Measurements from ENCODE around the gene CCDC63. TPM values are rescaled to one million over a fixed set of nuclear protein-coding genes. Genes with fewer than 3 reads are reported as not detected.

CCDC63 gene
- total RNA-seq, 1 experiment from 2014 or later, result not detected

GRCh38 chr12:110913119-110914056 lies 66.6 kb downstream of the CCDC63 start:
- in situ Hi-C loops (cut with HindIII; ENCODE audit: low sequenced_read_pairs), result no loop called here
- DNase-seq (ENCODE audit: low spot score), result no peak

DNA sequence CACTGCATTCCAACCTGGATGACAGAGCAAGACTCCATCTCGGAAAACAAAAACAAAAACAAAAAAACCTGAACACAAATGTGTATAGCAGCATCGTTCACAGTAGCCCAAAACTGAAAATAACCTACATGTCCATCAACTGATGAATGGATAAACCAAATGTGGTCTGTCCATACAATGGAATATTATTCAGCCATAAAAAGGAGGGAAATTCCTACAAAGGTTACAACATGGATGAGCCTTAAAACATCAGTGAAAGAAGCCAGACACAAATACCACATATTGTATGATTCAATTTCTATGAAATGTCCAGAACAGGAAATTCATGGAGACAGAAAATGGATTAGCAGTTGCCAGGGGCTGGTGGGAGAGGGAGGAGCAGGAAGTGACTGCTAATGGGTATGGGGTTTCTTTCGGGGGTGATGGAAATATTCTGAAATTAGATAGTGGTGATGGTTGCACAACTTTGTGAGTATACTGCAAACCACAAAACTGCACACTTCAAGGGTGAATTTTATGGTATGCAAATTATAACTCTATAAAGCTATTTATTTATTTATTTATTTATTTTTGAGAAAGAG lies 69.6 kb downstream of the CCDC63 start:
- no peak for DNase-seq (ENCODE audit: low spot score)

DNA sequence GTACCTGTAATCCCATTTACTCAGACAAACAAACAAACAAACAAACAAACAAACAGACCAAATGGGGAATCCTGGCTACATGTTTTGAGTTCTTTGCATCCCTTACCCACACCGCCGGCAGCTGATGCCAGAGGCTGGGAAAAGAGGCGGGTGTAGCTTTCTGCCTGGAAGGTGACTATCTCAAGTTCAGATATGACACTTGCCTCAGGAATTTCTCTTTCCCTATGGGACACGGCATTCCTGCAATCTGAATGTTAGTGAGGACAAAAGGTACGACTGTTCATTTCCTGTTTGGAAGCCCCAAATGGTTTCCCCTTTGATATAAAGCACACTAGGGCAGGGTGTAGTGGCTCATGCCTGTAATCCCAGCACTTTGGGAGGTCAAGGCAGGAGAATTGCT lies 70.7 kb downstream of the CCDC63 start:
- no peak for DNase-seq (ENCODE audit: low spot score)
- in situ Hi-C loops (cut with HindIII; ENCODE audit: low sequenced_read_pairs), result no loop called here

More for the DNA sequence above, 69.6 kb downstream of the CCDC63 start:
- in situ Hi-C loops (cut with HindIII; ENCODE audit: low sequenced_read_pairs), result no loop called here

DNA sequence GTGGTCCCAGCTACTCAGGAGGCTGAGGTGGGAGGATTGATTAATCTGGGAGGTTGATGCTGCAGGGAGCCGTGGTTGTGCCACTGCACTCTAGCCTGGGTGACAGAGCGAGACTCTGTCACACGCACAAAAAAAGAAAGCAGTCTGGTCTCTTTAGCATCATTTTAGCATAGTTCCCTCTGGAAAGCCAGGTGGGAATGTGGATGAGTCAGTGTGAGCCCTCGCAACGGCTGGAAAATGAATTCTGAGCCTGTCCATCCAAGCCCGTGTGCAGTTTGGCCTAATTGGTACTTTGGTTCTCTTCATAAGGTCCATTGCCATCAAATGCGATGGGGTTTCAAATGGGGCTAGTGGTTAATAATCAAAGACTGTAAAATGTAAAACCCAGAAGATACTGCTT lies 71.2 kb downstream of the CCDC63 start:
- no peak for DNase-seq (ENCODE audit: low spot score)
- in situ Hi-C loops (cut with HindIII; ENCODE audit: low sequenced_read_pairs), result no loop called here

- DNase-seq (ENCODE audit: low spot score), result no peak
- in situ Hi-C loops (cut with HindIII; ENCODE audit: low sequenced_read_pairs), result no loop called here
Observed at GRCh38 chr12:110919720-110920119, 72.9 kb downstream of the CCDC63 start.

DNA sequence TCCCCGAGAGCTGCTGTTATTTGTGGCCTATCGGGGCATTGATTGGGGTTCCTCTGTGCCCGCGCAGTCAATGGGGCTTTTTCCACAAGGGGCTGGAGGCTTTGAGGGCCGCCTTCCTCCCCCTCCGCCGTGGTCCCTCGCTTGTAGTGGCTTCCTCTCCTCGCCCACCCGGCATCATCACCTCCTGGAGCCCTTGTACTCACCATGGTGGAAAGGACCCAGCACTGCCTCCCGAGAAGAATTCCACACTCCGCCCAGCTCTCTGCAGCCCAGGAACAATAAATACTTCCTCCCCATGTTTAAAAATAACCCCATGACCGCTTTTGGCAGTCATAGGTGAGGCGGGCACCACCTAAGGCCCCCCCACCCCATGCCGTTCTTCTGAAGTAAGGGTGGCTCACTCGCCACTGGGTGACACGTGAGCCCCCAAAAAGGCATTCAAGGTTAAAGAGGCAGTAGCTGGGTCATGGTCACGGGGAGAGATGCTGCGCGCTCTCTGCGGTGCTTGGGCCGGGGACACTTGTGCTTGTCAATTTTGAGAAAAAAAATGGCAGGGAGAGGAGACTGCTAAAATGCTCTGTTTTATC lies 73.6 kb downstream of the CCDC63 start, which contains the start of gene MYL2:
Gene MYL2 (minus strand): TSS at position 256 of the 587 bp plus-strand sequence. CDS start 50 bp downstream, at position 206.
- DNase-seq (ENCODE audit: low spot score), result no peak
- in situ Hi-C loops (cut with HindIII; ENCODE audit: low sequenced_read_pairs), result no loop called here

DNA sequence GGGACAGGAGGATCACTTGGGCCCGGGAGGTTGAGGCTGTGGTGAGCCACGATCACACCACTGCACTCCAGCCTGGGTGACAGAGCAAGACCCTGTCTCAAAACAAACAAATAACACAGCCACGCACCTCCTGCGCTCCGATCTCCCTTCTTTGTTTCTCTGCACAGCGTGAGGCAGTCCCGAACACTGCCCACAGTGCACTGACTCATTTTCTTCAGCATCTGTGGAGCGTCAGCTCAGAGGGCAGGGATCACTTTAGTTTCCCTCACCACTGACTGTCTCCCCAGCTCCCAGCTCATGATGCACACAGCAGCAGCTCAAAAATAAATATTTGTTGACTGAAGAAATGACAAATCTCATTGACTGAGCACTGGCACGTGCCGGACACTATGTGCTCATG lies 74.5 kb downstream of the CCDC63 start:
- DNase-seq (ENCODE audit: low spot score), result no peak
- in situ Hi-C loops (cut with HindIII; ENCODE audit: low sequenced_read_pairs), result no loop called here

DNA sequence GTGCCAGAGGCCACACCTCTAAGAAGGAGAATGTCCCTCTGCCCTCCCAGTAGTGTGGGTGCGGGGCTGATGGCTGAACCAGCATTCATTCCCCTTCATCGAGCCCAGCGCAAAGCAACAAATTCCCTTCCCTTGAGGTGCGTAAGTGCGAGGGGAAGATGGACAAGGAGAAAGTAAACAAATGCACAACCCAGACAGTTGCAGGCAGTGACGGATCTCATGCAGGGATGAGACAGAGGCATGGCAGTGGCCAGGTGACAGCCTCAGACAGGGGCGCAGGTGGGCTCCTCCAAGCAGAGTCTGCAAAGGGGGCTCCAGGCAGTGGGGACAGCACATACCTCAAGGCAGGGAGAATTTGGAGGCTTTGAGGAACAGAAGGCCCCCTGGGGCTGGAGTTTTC lies 75.9 kb downstream of the CCDC63 start:
- DNase-seq (ENCODE audit: low spot score), result no peak
- in situ Hi-C loops (cut with HindIII; ENCODE audit: low sequenced_read_pairs), result no loop called here

DNA sequence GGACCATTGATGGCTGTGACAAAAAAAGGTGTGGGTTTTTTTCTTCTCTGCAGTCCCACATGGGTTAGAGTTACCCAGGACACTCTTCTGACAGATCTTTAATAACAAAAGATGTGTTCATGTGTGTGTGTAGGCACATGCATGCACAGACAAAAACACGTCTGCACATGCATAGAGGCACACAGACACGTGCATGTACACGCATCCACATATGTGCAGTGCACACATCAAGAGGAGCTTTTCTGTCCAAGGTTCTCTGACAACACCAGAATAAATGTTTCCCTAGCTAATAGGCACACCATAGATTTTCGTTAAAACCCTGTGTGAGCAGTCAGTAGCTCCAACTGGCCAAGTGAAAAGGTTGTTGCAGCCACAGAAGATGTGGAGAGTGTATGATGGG lies 76.4 kb downstream of the CCDC63 start:
- in situ Hi-C loops (cut with HindIII; ENCODE audit: low sequenced_read_pairs), result no loop called here
- DNase-seq (ENCODE audit: low spot score), result no peak

- in situ Hi-C loops (cut with HindIII; ENCODE audit: low sequenced_read_pairs), result no loop called here
- no peak for DNase-seq (ENCODE audit: low spot score)
Observed at GRCh38 chr12:110923692-110924334, 77.0 kb downstream of the CCDC63 start.

DNA sequence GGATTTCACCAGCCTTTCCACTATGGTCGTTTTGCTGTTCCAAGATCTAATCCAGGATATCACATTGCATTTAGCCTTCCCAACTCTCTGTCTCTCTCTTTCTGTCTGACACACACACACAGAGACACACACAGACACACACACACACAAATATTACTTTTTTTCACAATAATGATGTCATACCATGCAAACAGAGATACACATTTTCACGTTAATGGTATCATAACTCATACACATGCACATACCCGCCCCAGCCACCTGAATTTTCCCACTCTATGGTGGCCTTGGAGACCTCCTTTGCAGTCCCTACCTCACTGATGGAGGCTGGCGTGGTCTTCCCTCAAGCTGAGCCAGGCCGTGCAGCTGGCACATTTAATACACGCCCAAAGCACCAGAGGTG lies 80.8 kb downstream of the CCDC63 start:
- no peak for DNase-seq (ENCODE audit: low spot score)

GRCh38 chr12:110928700-110929099 lies 81.9 kb downstream of the CCDC63 start:
- in situ Hi-C loops (cut with HindIII; ENCODE audit: low sequenced_read_pairs), result no loop called here
- no peak for DNase-seq (ENCODE audit: low spot score)

More for the DNA sequence above, 80.8 kb downstream of the CCDC63 start:
- in situ Hi-C loops (cut with HindIII; ENCODE audit: low sequenced_read_pairs), result no loop called here

GRCh38 chr12:110929818-110930217 lies 83.0 kb downstream of the CCDC63 start:
- DNase-seq (ENCODE audit: low spot score), result no peak
- in situ Hi-C loops (cut with HindIII; ENCODE audit: low sequenced_read_pairs), result no loop called here

GRCh38 chr12:110930348-110931314 lies 83.8 kb downstream of the CCDC63 start:
- in situ Hi-C loops (cut with HindIII; ENCODE audit: low sequenced_read_pairs), result no loop called here
- no peak for DNase-seq (ENCODE audit: low spot score)

GRCh38 chr12:110931315-110931728 lies 84.5 kb downstream of the CCDC63 start:
- in situ Hi-C loops (cut with HindIII; ENCODE audit: low sequenced_read_pairs), result no loop called here
- no peak for DNase-seq (ENCODE audit: low spot score)

GRCh38 chr12:110932046-110932445 lies 85.3 kb downstream of the CCDC63 start:
- no peak for DNase-seq (ENCODE audit: low spot score)
- in situ Hi-C loops (cut with HindIII; ENCODE audit: low sequenced_read_pairs), result no loop called here

DNA sequence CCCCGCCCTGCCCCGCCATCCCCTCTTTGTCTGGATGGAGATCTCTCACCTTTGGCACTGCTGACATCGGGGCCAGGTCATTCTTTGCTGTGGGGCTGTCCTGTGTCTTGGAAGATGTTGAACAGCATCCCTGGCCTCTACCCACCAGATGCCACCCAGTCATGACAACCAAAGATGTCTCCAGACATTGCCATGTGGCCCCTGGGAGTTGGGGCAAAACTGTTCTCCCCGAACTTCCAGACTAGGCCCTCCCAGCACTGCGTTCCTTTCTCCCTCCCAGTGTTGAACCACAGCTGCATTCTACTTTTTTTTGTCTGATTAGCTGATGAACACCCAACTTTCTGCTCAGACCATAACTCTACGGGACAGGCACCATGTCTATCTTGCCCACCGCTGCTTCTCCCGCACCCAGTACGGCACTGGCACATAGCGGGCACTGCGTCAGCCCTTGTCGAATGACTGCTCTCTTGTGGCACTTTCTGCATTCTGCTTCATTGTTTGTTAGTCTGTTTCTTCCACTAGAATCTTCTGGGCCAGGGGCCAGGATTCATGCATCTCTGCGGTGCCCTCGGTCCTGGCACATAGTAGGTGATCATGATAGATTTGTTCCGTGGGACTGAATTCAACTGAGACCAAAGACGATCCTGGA lies 86.7 kb downstream of the CCDC63 start:
- in situ Hi-C loops (cut with HindIII; ENCODE audit: low sequenced_read_pairs), result no loop called here
- no peak for DNase-seq (ENCODE audit: low spot score)

Measured in G401 (cell line).